Umbilical cord (tissue), 2 donors: Measurements from ENCODE around the gene NISCH. TPM values are rescaled to one million over a fixed set of nuclear protein-coding genes. Genes with fewer than 3 reads are reported as not detected.
"Not testable (repeated sequence)": the region's sequence is repeated elsewhere in the genome, so short reads cannot be mapped to it uniquely, and the experiment has no call there.

Source experiments
- DNase-seq: peaks from one replicate; pipeline ENCODE4 v3.0.0-alpha.2; 2015; ENCODE audit warnings: low spot score
- total RNA-seq: library from RNA; depleted of rRNA; stranded (reverse); fragments of >200 nt; gene quantifications from one replicate; pipeline ENCODE4 v1.2.3, GENCODE V29; 2014; ENCODE audit warnings: low replicate concordance; ENCODE audit not compliant: insufficient read depth

Gene NISCH
- total RNA-seq, 1 donor from 2014 or later, result 61.4 TPM

- no peak for DNase-seq
These were observed 70.5 kb downstream of the NISCH start for GRCh38 chr3:52525680-52526561.

GRCh38 chr3:52526671-52527038, 71.3 kb downstream of the NISCH start:
- DNase-seq, result not testable (repeated sequence)

- no peak for DNase-seq
These were observed 71.8 kb downstream of the NISCH start for GRCh38 chr3:52527039-52527731.

GRCh38 chr3:52527732-52528585, 72.6 kb downstream of the NISCH start:
- no peak for DNase-seq

- DNase-seq, result no peak
These were observed 73.4 kb downstream of the NISCH start for GRCh38 chr3:52528586-52529375.

- no peak for DNase-seq
These were observed 74.3 kb downstream of the NISCH start for GRCh38 chr3:52529376-52530333.

GRCh38 chr3:52530918-52531826, 75.8 kb downstream of the NISCH start:
- DNase-seq, result no peak

- DNase-seq, result no peak
These were observed 76.6 kb downstream of the NISCH start for GRCh38 chr3:52531860-52532516.

GRCh38 chr3:52532517-52532837, 77.1 kb downstream of the NISCH start:
- peak; percentile 40 for DNase-seq

GRCh38 chr3:52532838-52533622, 77.6 kb downstream of the NISCH start:
- DNase-seq, result peak; percentile 36

GRCh38 chr3:52533623-52534280, 78.3 kb downstream of the NISCH start, which contains the start of gene NT5DC2:
Gene NT5DC2 (minus strand): TSS chr3:52533857. CDS start chr3:52533737, 120 bp downstream.
- DNase-seq, result peak; percentile 82

GRCh38 chr3:52534281-52535183, 79.1 kb downstream of the NISCH start:
- DNase-seq, result peak; percentile 82

GRCh38 chr3:52535411-52536111, 80.2 kb downstream of the NISCH start:
- DNase-seq, result no peak

- DNase-seq, result no peak
These were observed 80.6 kb downstream of the NISCH start for GRCh38 chr3:52536112-52536368.

GRCh38 chr3:52536369-52537164, 81.2 kb downstream of the NISCH start, which contains the start of gene UQCC5:
Gene UQCC5 (plus strand): TSS chr3:52536605. CDS start chr3:52536756, 151 bp downstream.
- peak; percentile 99 for DNase-seq
